GM12872 (cell line): Measurements from ENCODE around the gene AKT1S1.

Experiments
- TF ChIP-seq, protein P1 (sequence below): IDR thresholded peaks from 3 replicates; pipeline ENCODE4 v1.5.1; 2011; ENCODE audit warnings: low read depth, mild to moderate bottlenecking, low read length, moderate library complexity; ENCODE audit not compliant: insufficient read depth

Gene AKT1S1

GRCh38 chr19:49823472-49823871, 53.7 kb downstream of the AKT1S1 start:
- TF ChIP-seq, protein P1, sequence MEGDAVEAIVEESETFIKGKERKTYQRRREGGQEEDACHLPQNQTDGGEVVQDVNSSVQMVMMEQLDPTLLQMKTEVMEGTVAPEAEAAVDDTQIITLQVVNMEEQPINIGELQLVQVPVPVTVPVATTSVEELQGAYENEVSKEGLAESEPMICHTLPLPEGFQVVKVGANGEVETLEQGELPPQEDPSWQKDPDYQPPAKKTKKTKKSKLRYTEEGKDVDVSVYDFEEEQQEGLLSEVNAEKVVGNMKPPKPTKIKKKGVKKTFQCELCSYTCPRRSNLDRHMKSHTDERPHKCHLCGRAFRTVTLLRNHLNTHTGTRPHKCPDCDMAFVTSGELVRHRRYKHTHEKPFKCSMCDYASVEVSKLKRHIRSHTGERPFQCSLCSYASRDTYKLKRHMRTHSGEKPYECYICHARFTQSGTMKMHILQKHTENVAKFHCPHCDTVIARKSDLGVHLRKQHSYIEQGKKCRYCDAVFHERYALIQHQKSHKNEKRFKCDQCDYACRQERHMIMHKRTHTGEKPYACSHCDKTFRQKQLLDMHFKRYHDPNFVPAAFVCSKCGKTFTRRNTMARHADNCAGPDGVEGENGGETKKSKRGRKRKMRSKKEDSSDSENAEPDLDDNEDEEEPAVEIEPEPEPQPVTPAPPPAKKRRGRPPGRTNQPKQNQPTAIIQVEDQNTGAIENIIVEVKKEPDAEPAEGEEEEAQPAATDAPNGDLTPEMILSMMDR, result no peak

GRCh38 chr19:49820125-49820524, 57.0 kb downstream of the AKT1S1 start:
- TF ChIP-seq, protein P1, result no peak
